Activated naive CD8-positive, alpha-beta T cell treated with anti-CD3 and anti-CD28 coated beads for 36 hours (primary cell): ENCODE results near the gene AMBP. TPM values are rescaled to one million over a fixed set of nuclear protein-coding genes. Genes with fewer than 3 reads are reported as not detected.

ENCODE experiments used
- DNase-seq: peaks from one replicate; pipeline ENCODE4 v3.0.0; 2021
- H3K27ac Mint-ChIP-seq: one replicate; pipeline ENCODE4 v1.8.0; 2022; ENCODE audit warnings: mild to moderate bottlenecking, moderate library complexity, mixed read lengths
- H3K27me3 Mint-ChIP-seq: one replicate; pipeline ENCODE4 v1.8.0; 2022; ENCODE audit warnings: mild to moderate bottlenecking, mixed read lengths
- H3K36me3 Mint-ChIP-seq: one replicate; pipeline ENCODE4 v1.8.0; 2021; ENCODE audit warnings: mild to moderate bottlenecking, mixed read lengths
- H3K4me1 Mint-ChIP-seq: one replicate; pipeline ENCODE4 v1.8.0; 2021; ENCODE audit warnings: mixed read lengths
- H3K4me3 Mint-ChIP-seq: one replicate; pipeline ENCODE4 v1.8.0; 2022; ENCODE audit warnings: mild to moderate bottlenecking, moderate library complexity, mixed read lengths
- H3K9me3 Mint-ChIP-seq: one replicate; pipeline ENCODE4 v1.8.0; 2022; ENCODE audit warnings: mixed read lengths
- total RNA-seq, 2 experiments: library from RNA; stranded (reverse); gene quantifications; one replicate each; pipeline ENCODE4 v1.2.3, GENCODE V29; 2021

Gene AMBP
- total RNA-seq, 2 experiments from 2014 or later: not detected

GRCh38 chr9:114014044-114014443 lies 64.1 kb downstream of the AMBP start:
- Mint-ChIP-seq H3K4me1 (no peaks in the 10 kb centered on the region), H3K4me3 (no peak overlapping the region), H3K27ac (no peak overlapping the region), H3K36me3 (no peaks in the 10 kb centered on the region), H3K9me3 (peaks cover 3% of the 10 kb centered on the region), H3K27me3 (no peaks in the 10 kb centered on the region)
- DNase-seq: no peak

DNA sequence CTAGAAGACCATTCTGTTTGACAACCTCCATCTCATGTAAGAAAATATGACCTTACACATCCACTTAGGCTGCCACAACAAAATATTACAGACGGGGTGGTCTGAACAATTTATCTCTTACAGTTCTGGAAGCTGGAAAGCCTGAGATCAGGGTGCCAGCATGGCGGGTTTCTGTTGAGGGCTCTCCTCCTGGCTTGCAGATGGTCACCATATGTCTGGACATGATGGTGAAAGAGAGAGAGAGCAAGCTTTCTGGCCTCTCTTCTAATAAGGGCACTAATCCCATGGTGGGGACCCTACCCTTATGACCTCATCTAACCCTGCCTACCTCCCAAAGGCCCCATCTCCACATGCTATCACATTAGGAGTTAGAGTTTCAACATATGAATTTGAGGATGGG lies 66.0 kb downstream of the AMBP start:
- Mint-ChIP-seq H3K27me3 (no peaks in the 10 kb centered on the region), H3K36me3 (peaks cover 1% of the 10 kb centered on the region), H3K4me3 (no peak overlapping the region), H3K27ac (no peak overlapping the region), H3K4me1 (no peaks in the 10 kb centered on the region), H3K9me3 (peaks cover 3% of the 10 kb centered on the region)
- no peak for DNase-seq

GRCh38 chr9:114011313-114011712 lies 66.8 kb downstream of the AMBP start:
- peaks cover 1% of the 10 kb centered on the region for H3K36me3 Mint-ChIP-seq
- DNase-seq: no peak
- no peak overlapping the region for H3K4me3 Mint-ChIP-seq
- peaks cover 3% of the 10 kb centered on the region for H3K9me3 Mint-ChIP-seq
- no peaks in the 10 kb centered on the region for H3K4me1 Mint-ChIP-seq
- H3K27ac Mint-ChIP-seq: no peak overlapping the region
- H3K27me3 Mint-ChIP-seq: no peaks in the 10 kb centered on the region

Other genes with a start within 250 kb of the AMBP start
- gene ZNF618, start 202.0 kb downstream of the AMBP start, total RNA-seq: under 1 TPM; 0.27 to 0.70 TPM
- gene KIF12, start 21.0 kb upstream of the AMBP start, total RNA-seq: not detected
- gene COL27A1, start 77.2 kb upstream of the AMBP start, total RNA-seq: 10 to 100 TPM; 11.4 to 12.2 TPM
- not detected for gene ORM1, start 244.8 kb upstream of the AMBP start, total RNA-seq